NCI-H510A (cell line): Measurements from ENCODE around the gene EVL.
"Not testable (repeated sequence)": the region's sequence is repeated elsewhere in the genome, so short reads cannot be mapped to it uniquely, and the experiment has no call there.

ENCODE experiments used
- DNase-seq: peaks from one replicate; lab custom pipeline; 2025; lab: John Stamatoyannopoulos, UW

Gene EVL, protein sequence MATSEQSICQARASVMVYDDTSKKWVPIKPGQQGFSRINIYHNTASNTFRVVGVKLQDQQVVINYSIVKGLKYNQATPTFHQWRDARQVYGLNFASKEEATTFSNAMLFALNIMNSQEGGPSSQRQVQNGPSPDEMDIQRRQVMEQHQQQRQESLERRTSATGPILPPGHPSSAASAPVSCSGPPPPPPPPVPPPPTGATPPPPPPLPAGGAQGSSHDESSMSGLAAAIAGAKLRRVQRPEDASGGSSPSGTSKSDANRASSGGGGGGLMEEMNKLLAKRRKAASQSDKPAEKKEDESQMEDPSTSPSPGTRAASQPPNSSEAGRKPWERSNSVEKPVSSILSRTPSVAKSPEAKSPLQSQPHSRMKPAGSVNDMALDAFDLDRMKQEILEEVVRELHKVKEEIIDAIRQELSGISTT

DNA sequence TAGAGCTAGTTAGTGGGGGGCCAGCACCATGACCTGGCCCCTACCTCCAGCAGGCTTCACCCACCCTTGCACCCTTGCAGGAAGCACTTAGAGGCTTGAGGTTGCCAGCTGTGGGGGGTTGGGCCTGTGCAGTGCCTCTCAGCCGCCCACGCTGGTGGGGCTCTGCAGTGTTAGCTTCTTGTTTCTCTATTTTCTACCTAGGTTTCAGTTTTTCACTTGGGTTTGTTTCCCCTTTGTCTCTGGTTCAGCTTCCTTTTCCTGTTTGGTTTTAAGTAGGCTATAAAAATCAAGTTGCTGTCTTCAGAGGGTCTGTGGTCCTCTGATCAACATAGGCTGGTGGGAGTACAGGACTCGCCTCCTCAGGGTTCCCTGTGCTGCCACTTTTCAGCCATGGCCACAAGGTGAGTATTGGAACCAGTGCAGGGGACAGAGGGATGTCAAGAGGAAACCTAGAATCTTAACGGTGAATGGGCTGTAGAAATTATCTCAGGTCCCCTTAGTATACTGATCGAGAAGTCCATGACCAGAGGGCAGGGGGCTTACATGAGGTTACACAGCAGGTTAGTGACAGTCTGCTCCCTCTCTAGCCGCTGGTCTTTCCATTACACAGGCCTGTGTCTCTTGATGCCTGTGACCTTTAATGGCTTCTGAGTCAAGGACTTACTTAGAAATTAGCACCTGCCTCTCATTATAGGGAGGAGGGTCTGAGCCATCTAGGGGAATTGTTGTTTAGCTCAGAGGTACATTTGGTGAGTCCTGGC is at the start of gene EVL:
Gene EVL, plus strand, starts transcription at position 312 of the 761 bp plus-strand sequence. Its CDS starts 79 bp downstream, at position 391.
- no peak for DNase-seq

DNA sequence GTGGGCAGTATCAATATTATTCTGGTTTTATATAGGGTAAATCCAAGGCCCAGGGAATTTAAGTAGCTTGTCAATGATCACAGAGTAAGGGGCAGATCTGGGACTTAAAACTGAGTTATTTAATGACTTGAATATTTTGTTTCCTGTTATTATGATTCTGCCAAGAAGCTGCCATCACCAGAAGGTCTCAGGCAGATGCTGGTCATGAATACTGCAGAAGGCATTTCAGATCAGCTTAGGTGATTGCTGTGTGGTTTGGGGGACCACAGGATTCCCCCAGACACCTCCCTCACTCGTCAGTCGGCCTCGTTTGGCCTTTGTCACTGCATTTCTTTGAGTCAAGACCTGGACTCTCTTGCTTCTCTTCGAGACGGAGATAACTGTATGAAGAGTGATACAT is 47.7 kb upstream of the EVL start:
- no peak for DNase-seq

DNA sequence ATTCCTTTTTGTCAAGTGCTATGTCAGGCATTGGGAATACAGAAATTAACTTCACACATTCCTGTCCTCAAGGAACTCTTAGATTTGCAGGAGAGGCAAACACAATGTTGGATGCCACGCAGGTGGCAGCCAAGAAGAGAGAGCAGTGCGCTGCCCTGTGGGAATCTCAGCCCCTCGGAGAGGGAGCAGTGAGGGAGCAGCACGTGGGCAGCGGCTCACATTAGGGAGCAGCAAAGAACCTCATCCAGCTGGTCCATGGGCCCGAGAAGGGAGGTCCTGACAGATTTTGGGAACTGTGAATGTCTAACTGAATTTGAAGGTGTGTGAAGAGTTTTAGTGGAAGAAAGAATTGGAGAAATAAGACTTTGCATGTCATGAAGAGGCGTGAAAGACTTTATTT is 47.2 kb upstream of the EVL start:
- no peak for DNase-seq

DNA sequence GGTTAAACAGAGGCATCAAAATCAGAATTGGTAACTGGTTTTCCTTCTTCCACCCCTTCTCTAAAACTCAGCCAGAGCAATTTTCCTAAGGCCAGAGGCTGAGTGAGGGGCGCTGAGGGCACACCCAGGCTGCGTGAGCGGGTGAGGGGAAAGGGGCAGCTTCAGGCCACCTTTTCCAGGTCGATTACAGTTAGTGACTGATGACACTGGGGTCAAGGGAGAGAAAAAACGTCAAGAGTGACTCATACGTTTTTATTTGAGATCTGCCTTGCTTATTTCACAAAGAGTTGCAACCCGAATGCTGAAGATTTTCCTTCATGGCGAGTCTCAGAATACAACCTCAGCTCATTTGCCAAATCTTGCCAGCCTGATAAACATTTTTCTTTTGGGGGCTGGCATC is 46.7 kb upstream of the EVL start:
- no peak for DNase-seq

DNA sequence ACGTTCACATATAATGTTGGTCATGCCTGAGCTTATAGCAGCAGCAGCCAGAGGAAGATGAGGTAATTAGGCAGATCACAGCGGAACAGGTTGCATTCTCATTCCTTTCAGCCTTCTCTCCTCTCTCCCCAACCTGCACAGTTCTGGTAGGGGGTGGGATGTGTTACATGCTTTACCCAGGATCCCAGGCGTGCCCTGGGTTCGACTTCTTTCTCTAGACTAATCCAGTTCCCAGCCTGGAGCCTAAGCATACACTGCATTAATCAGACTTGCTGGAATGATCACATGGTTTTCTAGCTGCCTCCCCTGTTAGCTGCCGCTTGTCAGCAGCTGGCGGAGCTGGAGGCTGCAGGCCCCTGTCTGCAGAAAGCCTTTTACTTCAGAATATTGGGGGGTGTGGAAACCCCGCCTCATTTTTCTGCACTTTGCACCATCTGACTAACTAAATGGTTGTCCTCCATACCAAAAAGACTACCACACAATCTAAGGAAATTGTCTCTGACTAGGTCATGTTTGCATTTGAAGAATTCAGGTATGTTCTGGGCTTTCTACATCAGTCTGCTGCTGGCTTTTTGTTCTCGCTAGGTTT is 46.0 kb upstream of the EVL start:
- DNase-seq: no peak

DNA sequence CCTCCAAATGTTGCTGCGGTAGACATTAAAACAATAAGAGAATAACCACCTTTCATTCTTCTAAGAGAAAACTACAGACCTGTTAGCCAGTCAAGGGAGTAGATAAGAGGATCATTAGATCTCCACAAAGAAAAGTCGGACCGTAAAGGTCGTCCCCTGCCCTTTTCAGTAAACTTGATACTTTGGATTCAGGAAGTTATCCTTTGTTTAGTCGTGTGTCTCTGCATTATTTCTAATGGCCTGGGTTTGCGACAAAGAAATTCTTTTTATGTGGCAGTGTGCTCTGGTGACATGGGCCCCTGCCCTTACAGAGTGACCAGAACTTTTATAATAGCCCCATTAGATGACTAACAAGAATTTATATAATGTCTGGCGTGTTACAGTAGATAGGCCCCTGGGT is 44.6 kb upstream of the EVL start:
- DNase-seq: no peak

DNA sequence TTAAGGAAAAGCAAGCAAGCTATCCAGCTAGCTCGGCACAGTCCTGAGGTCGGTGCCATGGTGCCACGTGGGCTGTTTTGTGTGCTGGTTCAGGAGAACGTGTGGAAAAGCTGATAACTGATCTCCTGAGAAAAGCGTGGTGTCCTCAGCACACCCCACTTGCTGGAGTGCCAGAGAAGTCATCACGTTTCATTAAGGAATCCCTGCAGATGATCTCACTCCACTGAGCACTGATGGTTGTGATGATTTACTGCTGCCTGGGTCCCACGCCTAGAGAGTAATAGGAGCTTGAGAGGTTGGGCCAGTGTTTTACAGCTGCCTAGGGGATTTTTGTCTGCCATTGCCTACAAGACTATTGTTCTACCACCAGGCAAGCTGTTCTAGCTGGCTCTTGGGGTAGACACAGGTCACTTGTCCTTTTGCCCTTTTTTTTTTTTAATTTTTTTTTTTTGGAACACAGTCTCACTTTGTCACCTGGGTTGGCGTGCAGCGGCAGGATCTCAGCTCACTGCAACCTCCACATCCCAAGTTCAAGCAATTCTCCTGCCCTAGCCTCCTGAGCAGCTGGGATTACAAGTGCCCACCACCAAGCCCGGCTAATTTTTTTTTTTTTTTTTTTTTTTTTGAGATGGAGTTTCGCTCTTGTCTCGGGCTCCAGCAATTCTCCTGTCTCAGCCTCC is 42.3 kb upstream of the EVL start:
- no peak for DNase-seq

DNA sequence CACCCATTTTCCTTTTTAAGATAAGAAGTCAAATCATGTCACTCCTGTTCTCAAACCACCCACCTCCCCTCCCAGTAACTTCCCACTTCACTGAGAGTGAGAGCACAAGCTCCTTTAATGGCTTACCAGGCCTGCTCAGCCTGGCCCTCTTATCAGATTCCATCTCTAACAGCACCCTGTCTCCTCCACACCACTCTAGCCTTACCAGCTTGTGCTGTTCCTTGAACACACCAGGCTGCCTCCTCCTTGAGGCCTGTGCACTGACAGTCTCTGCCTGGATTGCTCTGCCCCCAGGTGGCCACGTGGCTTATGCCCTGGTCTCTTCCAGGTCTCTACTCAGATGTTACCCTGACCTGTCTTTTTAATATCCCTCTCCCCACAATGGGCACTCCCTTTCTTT is 40.1 kb upstream of the EVL start:
- no peak for DNase-seq

DNA sequence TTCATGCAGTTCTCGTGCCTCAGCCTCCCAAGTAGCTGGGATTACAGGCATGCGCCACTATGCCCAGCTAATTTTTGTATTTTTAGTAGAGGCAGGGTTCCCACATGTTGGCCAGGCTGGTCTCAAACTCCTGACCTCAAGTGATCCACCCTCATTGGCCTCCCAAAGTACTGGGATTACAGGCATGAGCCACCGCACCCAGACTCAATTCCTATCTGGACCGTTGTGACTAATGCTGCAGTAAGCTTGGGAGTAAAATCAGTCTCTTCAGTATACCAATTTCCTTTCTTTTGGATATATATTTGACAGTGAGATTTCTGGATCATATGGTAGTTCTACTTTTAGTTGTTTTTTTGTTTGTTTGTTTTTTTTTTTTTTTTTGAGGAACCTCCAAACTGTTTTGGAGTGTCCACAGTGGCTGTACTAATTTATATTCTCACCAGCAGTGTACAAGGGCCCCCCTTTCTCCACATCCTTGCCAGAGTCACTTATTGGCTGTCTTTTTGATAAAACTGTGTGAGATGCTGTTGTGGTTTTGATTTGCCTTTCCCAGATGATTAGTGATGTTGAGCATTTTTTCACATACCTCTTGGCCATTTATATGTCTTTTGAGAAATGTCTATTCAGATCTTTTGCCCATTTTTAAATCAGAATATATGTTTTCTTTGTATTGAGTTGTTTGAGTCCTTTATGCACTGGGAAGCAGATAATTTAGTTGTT is 37.3 kb upstream of the EVL start:
- DNase-seq: no peak

DNA sequence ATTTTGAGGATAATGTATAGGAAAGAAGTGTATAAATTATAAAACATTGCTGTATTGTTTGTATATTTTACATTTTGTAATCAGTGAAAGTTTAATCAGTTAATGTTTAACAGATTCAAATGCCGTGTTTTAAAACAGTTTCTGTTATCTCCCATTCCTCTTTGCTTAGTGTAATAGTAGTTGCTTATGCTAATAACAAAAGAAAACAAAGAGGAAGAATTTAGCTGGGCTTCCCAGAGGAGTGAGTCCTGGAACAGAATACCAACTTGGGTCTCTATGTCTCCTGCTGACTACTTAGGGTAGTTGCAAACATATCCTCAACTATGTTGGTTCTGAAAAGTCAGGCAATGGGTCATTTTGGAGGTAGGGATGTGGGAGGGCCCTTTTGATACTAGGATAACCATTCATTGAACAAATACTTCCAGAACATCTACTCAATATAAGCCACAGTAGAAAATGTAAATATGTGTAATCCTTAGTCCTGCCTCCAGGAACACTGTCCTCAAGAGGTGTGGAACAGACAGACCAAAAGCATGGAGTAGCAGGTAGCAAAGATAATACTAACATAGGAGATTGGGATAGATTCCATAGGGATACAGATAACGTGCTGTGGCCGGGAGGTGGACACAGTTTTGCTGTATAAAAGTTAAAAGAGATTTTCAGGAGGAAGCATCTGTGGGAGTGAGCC is 36.1 kb upstream of the EVL start:
- DNase-seq: no peak

DNA sequence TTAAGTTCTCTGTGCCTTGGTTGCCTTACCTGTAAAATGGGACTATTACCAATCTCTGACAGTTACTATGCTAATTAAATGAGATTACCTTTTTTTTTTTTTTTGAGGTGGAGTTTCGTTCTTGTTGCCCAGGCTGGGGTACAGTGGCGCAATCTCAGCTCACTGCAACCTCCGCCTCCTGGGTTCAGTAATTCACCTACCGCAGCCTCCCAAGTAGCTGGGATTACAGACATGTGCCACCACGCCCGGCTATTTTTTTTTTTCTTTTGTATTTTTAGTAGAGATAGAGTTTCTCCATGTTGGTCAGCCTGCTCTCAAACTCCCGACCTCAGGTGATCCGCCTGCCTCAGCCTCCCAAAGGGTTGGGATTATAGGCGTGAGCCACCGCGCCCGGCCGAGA is 35.2 kb upstream of the EVL start:
- DNase-seq: not testable (repeated sequence)

DNA sequence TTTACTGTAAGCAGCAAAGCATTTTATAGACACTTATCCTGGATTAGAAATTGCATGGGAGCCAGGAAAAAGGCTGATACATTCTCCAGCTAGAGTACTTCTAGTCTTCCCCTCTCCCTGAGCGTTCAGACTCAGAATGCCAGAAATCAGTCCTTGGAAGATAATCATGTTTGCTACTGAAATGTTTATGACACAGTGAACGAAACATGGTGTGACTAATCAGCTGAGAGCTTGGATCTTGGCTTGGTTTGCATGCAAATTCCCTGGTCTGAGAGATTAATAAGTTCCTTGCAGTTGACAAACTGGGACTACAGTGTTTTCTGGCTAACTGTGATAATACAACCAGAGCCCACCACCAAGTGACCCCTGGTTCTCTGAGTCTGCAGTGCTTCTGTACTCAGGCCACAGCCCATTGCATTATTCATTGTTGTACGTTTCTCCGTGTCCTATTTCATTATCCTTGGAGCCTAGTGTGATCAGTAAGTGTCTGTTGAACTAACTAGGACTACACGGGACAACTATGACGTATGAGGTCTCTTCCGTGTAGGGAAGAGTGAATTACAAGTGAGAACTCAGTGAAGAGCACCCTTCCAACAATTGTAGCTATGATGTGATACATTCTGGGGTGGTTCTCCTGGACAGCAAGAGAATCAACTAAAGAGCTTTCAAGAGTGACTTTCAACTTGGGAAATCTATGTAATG is 34.6 kb upstream of the EVL start:
- DNase-seq: no peak

DNA sequence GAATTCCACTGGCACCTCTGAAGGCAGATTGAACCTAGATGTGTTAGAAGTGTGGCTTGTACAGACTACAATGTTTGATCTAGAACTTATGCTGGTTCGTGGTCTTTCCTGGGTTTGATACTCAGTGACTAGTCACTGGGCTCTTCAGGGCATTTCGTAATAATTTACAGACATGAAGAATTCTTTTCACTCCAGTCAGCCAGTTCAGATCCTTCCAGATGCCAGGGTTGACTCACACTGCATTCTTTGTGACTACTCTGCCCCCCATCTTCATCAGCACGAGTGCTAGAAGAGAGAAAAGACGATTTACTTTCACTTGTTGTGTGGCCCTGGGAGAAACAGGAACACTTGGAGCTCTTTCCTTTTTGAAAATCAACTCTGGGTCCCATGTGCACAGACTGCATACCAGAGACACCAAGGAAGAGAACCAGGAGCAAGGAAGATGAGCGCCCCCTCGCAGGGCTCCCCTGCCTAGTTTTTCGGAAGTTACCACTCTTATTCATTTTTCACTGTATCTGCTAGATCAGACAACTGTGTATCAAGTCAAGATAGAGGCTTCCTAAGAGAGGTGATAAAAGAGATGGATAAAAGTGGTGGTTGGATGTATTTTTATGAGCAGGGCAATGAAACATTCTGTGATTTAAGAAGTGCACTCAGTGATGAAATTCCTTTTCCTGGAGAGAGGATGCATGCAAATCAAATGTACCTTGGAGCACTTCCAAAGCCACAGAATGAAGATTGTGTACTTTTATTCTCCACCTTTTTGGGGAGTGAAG is 33.5 kb upstream of the EVL start:
- no peak for DNase-seq

DNA sequence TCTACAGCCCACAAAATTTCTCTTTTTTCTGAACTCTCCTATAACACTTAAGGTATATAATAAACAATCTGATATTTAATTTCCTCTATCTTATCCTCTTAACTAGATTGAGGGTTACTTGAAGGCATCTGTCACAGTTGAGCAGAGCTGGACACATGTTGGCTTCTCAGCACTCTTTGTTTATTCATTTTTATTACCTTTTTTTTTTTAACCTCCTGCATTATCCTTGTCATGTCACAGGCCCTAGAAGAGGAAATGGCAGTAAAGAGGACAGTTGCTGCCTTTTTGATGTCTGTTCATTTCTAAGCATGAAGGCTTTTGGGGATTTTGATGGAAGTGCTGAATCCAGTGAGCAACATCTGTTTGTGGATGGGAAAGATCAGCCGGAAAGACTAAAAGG is 32.5 kb upstream of the EVL start:
- DNase-seq: no peak

DNA sequence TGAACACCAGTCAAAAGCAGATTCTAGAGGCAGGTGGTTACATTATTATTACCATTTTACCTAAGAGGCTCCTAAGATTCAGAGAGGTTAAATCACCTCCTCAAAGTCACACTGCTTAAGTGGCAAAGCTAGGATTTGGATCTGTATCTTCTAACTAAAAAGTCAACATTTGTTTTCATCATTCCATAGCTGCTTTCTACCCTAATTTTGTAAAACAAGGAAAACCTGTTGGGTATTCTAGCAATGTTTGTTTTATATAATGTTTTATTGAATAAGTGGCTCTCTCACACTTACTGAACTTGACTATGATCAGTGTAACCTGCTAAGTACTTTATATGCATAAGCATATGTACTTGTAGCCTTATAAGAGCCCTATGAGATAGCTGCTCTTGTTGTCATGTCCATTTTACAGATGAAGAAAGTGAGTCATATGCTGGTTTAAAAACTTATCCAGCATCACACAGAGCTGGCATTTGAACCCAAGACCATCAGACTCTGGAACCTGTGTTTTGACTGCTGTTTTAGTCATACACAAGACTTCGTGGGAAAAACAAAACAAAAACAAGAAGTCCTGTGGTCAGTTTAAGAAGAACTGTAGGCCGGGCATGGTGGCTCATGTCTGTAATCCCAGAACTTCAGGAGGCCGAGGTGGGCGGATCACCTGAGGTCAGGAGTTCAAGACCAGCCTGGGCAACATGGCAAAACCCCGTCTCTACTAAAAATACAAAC is 31.7 kb upstream of the EVL start:
- no peak for DNase-seq

DNA sequence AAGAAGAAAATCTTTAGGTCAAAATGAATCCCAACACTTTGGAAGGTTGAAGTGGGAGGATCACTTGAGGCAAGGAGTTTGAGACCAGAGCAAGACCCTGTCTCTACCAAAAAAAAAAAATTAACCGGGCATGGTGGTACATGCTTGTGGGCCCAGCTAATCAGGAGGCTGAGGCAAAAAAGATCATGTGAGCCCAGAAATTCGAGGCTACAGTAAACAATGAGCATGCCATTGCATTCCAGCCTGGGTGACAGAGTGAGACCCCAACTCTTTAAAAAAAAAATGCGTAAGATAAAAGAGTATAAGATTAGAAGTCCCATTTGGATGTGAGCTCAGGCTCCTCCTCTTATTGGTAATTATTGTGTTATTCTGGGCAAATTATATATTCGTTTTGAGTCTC is 30.8 kb upstream of the EVL start:
- no peak for DNase-seq

DNA sequence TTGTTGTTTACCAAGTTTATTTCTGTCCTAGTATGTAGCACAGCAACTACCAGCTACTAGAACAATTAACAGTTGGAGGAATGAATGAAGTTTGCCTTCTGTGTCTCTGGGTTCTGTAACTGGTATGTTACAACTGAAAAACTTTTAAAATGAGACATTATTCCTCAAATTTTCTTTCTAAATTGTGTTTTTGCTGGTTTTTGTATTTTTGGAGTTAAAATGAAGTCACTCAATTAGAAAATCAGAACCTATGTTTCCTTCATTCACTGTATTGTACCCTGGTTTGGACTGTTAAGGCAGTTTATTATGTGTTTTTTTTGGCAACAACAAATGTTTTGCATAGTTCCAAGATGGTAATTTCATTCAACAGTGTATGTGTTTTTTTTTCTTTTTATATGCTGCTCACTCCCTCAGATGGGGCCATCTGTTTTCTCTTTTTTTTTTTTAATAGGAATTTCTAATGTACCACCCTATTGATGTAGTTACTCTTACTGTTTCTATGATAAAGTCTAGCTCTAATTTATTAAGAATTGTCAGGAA is 30.2 kb upstream of the EVL start:
- DNase-seq: no peak

DNA sequence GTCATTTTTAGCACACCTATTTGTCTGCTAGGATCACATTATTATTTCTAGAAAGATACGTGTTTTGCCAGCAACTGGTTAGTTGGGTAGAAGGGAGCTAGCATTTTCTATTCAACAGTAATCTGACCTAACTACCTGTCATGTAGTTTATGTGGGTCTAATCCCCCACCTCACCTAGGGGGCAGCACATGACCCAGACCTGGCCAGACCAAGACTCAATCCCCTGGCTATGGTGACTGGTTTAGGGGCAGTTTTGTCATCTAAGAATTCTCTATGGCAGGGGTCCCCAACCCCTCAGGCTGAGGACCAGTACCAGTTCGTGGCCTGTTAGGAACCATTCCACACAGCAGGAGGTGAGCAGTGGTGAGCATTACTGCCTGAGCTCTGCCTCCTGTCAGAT is 29.5 kb upstream of the EVL start:
- no peak for DNase-seq

DNA sequence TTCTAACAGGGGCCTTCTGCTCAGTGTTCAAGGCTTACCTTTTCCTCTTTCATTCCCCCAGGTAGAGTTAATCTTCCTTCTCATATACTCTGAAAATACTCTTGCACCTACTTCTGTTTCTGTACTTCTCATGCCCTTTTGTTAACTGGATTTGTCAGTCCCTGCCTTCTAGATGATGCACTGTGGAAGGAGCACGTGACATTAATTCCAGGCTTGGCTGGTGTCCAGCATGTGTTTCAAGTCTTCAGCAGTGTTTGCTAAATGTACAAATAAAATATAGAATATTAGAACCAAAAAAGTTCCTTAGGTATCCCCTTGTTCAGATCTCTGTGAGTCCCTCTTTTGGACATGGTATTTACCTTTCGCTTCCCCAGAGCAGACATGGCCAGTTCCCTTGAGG is 27.9 kb upstream of the EVL start:
- no peak for DNase-seq
